HG03045 (cell line): ENCODE measurements around the gene HRH2.
"Not testable (repeated sequence)": the region's sequence is repeated elsewhere in the genome, so short reads cannot be mapped to it uniquely, and the experiment has no call there.

Experiments
- ATAC-seq: cut with Tn5 transposase; IDR thresholded peaks from one replicate; pipeline ENCODE4 v1.9.1; 2021; ENCODE audit warnings: mild to moderate bottlenecking, moderate library complexity; ENCODE audit not compliant: unreplicated experiment

HRH2 gene

GRCh38 chr5:175735701-175736100, 77.8 kb downstream of the HRH2 start:
- ATAC-seq, result no peak

GRCh38 chr5:175736652-175737051, 78.8 kb downstream of the HRH2 start:
- no peak for ATAC-seq

GRCh38 chr5:175737481-175737880, 79.6 kb downstream of the HRH2 start:
- ATAC-seq, result no peak

GRCh38 chr5:175738126-175738525, 80.3 kb downstream of the HRH2 start:
- ATAC-seq, result no peak

- ATAC-seq, result no peak
Measured at GRCh38 chr5:175738602-175739133, 80.8 kb downstream of the HRH2 start.

GRCh38 chr5:175740014-175740413, 82.1 kb downstream of the HRH2 start:
- ATAC-seq, result no peak

GRCh38 chr5:175741556-175741955, 83.7 kb downstream of the HRH2 start:
- ATAC-seq, result no peak

- ATAC-seq, result no peak
Measured at GRCh38 chr5:175742290-175742994, 84.6 kb downstream of the HRH2 start.

- no peak for ATAC-seq
Measured at GRCh38 chr5:175743676-175744210, 85.9 kb downstream of the HRH2 start.

GRCh38 chr5:175745210-175745609, 87.3 kb downstream of the HRH2 start:
- no peak for ATAC-seq

GRCh38 chr5:175746851-175747250, 89.0 kb downstream of the HRH2 start:
- no peak for ATAC-seq

GRCh38 chr5:175747539-175748060, 89.7 kb downstream of the HRH2 start:
- no peak for ATAC-seq

GRCh38 chr5:175748650-175749049, 90.8 kb downstream of the HRH2 start:
- ATAC-seq, result no peak

- no peak for ATAC-seq
Measured at GRCh38 chr5:175749591-175749990, 91.7 kb downstream of the HRH2 start.

GRCh38 chr5:175750511-175750931, 92.7 kb downstream of the HRH2 start:
- ATAC-seq, result no peak

- no peak for ATAC-seq
Measured at GRCh38 chr5:175751369-175751768, 93.5 kb downstream of the HRH2 start.

GRCh38 chr5:175752826-175753535, 95.1 kb downstream of the HRH2 start:
- ATAC-seq, result no peak

GRCh38 chr5:175753536-175754402, 95.9 kb downstream of the HRH2 start:
- no peak for ATAC-seq

- ATAC-seq, result not testable (repeated sequence)
Measured at GRCh38 chr5:175759991-175760390, 102.1 kb downstream of the HRH2 start.
